IPS-20b (cell line): ENCODE data around the gene SH2D5.

ENCODE experiments used
- H3K27ac ChIP-seq: one replicate; pipeline ENCODE4 v1.5.1; 2013; ENCODE audit warnings: low read length
- H3K27me3 ChIP-seq: 2 replicates; pipeline ENCODE4 v1.6.1; 2013; ENCODE audit warnings: mild to moderate bottlenecking, low read length, inconsistent platforms; ENCODE audit not compliant: insufficient read depth
- H3K36me3 ChIP-seq: 2 replicates; pipeline ENCODE4 v1.6.1; 2013; ENCODE audit warnings: low read depth, mild to moderate bottlenecking, inconsistent platforms, low read length, moderate library complexity; ENCODE audit not compliant: insufficient read depth
- H3K4me1 ChIP-seq: 2 replicates; pipeline ENCODE4 v1.6.1; 2013; ENCODE audit warnings: mild to moderate bottlenecking, control low read depth, inconsistent platforms, low read length, moderate library complexity; ENCODE audit not compliant: insufficient read depth
- H3K4me3 ChIP-seq: 2 replicates; pipeline ENCODE4 v1.5.1; 2013; ENCODE audit warnings: mild to moderate bottlenecking, low read length, inconsistent platforms
- H3K9ac ChIP-seq: 2 replicates; pipeline ENCODE4 v1.6.1; 2013; ENCODE audit warnings: low read depth, mild to moderate bottlenecking, inconsistent platforms, low read length, moderate library complexity
- H3K9me3 ChIP-seq: 2 replicates; pipeline ENCODE4 v1.6.1; 2013; ENCODE audit warnings: mild to moderate bottlenecking, low read depth, low read length, inconsistent platforms; ENCODE audit not compliant: insufficient read depth

SH2D5 gene

GRCh38 chr1:20697563-20697962 is 34.9 kb downstream of the SH2D5 start:
- Histone ChIP-seq H3K27ac (no peak overlapping the region), H3K9ac (no peak overlapping the region), H3K4me1 (0 out of 2 replicates have a peak, but pooled peaks cover 5% of the 10 kb centered on the region), H3K36me3 (no peaks in the 10 kb centered on the region), H3K9me3 (no peaks in the 10 kb centered on the region), H3K27me3 (no peaks in the 10 kb centered on the region), H3K4me3 (peak overlapping the region; percentile 86; the same call in 1 of the 2 replicates)

DNA sequence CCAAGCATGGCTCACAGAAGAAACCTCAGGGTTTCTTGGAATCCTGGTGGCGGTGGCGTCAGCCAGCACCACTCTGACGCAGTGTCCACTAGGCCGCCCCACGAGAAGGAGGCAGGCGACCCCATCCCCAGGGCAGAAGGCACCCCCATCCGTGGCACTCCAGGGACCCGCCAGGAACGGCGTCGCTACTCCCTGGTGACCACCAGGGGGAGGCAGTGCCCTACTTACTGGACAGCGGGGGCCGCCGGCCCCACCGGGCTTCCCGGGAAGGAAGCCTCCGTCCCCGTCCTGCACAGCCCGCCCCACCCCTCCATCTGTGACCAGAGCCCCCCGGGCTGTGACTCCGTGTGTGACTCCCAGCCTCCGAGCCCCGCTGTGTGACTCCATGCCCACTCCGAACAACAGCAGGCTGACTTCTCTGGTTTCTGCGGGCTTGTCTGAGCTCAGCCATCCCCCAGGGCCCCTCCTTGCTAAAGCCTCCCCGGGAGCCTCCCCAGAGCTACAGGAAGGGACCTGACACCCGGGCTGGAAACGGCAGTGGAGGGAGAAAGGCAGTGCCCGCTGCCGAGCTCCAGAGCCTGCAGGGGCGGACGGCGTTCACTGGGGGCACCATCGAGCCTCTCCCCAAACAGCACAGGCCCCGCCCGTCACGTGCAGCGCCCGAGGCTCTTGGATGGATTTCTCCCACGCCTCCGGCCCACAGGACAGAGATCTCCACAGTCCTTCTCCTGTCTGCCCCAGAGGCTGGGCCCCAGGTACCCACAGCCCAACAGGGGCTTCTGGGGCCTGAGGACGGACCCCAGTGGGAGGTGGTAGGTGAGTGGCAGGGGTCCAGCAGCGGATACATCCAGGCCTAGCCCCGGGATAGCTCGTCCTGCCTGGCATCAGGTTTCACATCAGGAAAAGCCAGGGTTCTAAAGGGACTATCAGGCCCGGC is 35.8 kb downstream of the SH2D5 start:
- no peaks in the 10 kb centered on the region for H3K36me3 ChIP-seq
- H3K4me3 ChIP-seq, result peak overlapping the region; percentile 86
- peak overlapping the region; percentile 83; the same call in 1 of the 2 replicates for H3K9ac ChIP-seq
- H3K9me3 ChIP-seq, result no peaks in the 10 kb centered on the region
- no peaks in the 10 kb centered on the region for H3K27me3 ChIP-seq
- H3K27ac ChIP-seq, result peak overlapping the region; percentile 39
- H3K4me1 ChIP-seq, result 0 out of 2 replicates have a peak, but pooled peaks cover 5% of the 10 kb centered on the region

- no peak overlapping the region for H3K4me3 ChIP-seq
Measured at GRCh38 chr1:20695515-20695914, 37.0 kb downstream of the SH2D5 start.

DNA sequence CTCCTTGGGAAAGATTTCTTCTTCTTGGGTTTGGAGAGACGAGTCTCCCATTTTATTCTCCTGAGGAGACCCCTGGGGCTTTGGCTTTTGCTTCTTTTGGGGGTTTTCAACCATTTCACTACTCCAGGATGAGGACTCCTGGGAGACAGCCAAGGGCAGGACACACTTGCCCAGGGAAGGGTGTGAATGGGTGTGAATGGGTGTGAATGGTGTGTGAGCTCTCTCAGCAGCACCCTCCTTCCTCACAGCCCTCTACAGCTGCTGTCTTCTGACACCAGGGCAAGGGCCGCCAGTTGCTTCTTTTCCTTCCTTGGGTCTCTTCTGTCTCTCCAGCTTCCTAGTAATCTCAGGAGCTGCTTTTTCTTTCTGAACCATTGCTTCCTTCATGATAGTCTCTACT is 38.9 kb downstream of the SH2D5 start:
- H3K9ac ChIP-seq, result no peak overlapping the region
- H3K27me3 ChIP-seq, result no peaks in the 10 kb centered on the region
- H3K36me3 ChIP-seq, result no peaks in the 10 kb centered on the region
- H3K27ac ChIP-seq, result no peak overlapping the region
- H3K4me3 ChIP-seq, result no peak overlapping the region
- H3K9me3 ChIP-seq, result no peaks in the 10 kb centered on the region
- 0 out of 2 replicates have a peak, but pooled peaks cover 5% of the 10 kb centered on the region for H3K4me1 ChIP-seq

More at GRCh38 chr1:20695515-20695914, 37.0 kb downstream of the SH2D5 start:
- 0 out of 2 replicates have a peak, but pooled peaks cover 5% of the 10 kb centered on the region for H3K4me1 ChIP-seq
- no peaks in the 10 kb centered on the region for H3K36me3 ChIP-seq
- no peak overlapping the region for H3K9ac ChIP-seq
- no peaks in the 10 kb centered on the region for H3K27me3 ChIP-seq
- H3K27ac ChIP-seq, result no peak overlapping the region
- no peaks in the 10 kb centered on the region for H3K9me3 ChIP-seq

DNA sequence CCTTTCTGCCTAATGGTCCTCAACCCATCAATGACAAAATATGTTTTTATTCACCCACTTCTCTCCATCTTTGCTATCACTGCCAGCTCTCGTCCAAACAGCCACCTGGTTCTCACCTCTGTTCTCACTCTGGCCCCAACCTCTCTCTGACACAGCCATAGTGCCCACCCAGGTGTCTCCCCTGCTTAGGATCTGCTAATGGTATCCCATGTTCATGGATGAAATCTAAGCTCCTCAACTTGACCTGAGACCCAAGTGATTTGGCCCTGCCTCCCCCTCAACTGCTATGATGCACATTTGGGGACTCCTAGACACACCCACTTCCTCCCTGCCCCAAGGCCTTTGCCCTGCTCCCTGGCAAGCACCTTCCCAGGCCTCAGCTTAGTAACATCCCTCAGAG is 40.6 kb downstream of the SH2D5 start:
- Histone ChIP-seq H3K9ac (no peak overlapping the region), H3K27me3 (no peaks in the 10 kb centered on the region), H3K4me1 (no peaks in the 10 kb centered on the region), H3K9me3 (no peaks in the 10 kb centered on the region), H3K27ac (no peak overlapping the region), H3K36me3 (no peaks in the 10 kb centered on the region), H3K4me3 (no peak overlapping the region)

DNA sequence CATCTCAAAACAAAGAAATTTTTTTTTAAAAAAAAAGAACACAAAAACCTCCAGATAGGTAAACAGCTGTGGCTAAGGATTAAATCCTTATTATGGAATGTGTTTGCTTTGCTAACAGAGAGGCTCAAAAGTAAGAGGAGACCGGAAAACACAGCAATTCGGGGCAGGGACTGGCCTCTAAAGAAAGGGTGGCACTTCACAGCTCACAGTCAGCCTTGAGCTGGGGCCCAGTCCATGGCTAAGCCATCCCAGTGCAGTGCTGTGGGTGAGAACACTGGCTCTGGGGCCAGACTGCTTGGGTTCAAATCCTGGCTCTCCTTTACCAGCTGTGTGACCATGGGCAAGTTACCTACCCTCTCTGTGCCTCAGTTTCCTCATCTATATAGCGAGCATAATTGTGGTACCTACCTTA is 42.9 kb downstream of the SH2D5 start:
- no peaks in the 10 kb centered on the region for H3K9me3 ChIP-seq
- no peaks in the 10 kb centered on the region for H3K27me3 ChIP-seq
- H3K27ac ChIP-seq, result no peak overlapping the region
- no peak overlapping the region for H3K4me3 ChIP-seq
- no peaks in the 10 kb centered on the region for H3K4me1 ChIP-seq
- H3K9ac ChIP-seq, result no peak overlapping the region
- H3K36me3 ChIP-seq, result no peaks in the 10 kb centered on the region

DNA sequence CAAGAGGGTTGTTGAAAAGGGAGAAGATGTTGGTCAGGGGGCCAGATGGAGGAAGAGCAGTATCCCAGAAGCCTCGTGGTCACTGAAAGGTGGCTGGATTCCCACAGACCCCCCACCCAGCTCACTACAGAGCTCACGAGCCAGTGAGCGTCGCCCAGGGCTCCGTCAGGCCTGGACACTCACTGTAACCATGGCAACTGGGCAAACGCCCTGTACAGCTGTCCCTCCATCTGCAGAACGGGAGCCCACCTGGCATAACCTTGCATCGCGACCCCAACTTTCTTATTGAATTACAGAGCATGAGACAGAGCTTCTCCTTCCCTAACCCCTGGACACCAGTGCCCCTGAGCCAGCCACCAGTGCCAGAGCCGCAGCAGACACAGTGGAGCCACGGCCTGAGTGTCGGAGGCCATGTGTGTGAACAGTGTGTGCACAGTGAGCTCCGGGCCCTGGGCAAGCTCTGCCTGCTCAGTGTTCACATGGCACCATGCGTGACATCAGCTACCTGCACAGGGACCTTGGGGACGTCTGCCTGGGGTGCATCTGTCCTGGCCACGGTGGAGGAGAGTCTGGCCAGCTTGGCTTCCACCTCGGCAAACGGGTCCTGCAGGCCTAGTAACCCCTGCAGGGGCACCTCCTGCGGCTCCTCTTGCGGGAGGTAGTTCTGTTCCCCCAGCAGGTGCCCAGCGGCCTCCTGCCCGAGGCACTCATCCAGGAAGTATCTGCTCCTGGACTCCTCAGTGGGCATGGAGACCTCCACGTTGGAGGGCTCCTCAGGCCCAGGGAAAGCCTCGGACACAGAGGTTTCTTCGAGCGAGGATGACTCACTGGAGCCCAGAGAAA is 45.4 kb downstream of the SH2D5 start:
- H3K27me3 ChIP-seq, result no peaks in the 10 kb centered on the region
- H3K4me3 ChIP-seq, result no peak overlapping the region
- no peaks in the 10 kb centered on the region for H3K4me1 ChIP-seq
- H3K9me3 ChIP-seq, result no peaks in the 10 kb centered on the region
- H3K9ac ChIP-seq, result no peak overlapping the region
- H3K36me3 ChIP-seq, result no peaks in the 10 kb centered on the region
- no peak overlapping the region for H3K27ac ChIP-seq

- Histone ChIP-seq H3K4me1 (no peaks in the 10 kb centered on the region), H3K36me3 (no peaks in the 10 kb centered on the region), H3K4me3 (no peak overlapping the region), H3K27ac (no peak overlapping the region), H3K27me3 (no peaks in the 10 kb centered on the region), H3K9me3 (no peaks in the 10 kb centered on the region), H3K9ac (no peak overlapping the region)
Measured at GRCh38 chr1:20685741-20686140, 46.8 kb downstream of the SH2D5 start.

- H3K9ac ChIP-seq, result no peak overlapping the region
- H3K27ac ChIP-seq, result no peak overlapping the region
- H3K4me1 ChIP-seq, result no peaks in the 10 kb centered on the region
- H3K27me3 ChIP-seq, result no peaks in the 10 kb centered on the region
- H3K4me3 ChIP-seq, result no peak overlapping the region
- no peaks in the 10 kb centered on the region for H3K9me3 ChIP-seq
- H3K36me3 ChIP-seq, result no peaks in the 10 kb centered on the region
Measured at GRCh38 chr1:20685099-20685662, 47.3 kb downstream of the SH2D5 start.

DNA sequence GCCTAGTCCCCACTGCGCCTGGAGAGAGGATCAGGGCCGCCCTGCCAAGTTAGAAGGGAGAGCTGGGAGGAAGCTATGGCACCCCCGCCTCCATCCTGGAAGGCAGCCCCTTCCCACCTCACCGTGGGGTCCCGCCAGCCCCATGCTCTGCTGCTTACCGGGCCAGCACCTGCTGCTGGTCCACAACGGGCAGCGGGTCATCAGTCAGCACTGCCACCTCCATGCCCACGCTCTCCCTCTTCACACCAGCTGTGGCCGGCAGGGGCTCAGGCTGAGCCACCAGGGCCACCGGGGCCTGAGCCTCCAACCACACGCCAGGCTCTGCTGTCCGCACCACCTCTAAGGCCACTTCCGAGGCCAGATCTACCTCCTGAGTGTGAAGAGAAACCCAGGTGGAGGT is 47.9 kb downstream of the SH2D5 start:
- no peaks in the 10 kb centered on the region for H3K9me3 ChIP-seq
- H3K27me3 ChIP-seq, result no peaks in the 10 kb centered on the region
- H3K4me3 ChIP-seq, result no peak overlapping the region
- no peak overlapping the region for H3K27ac ChIP-seq
- H3K4me1 ChIP-seq, result no peaks in the 10 kb centered on the region
- H3K36me3 ChIP-seq, result no peaks in the 10 kb centered on the region
- no peak overlapping the region for H3K9ac ChIP-seq

DNA sequence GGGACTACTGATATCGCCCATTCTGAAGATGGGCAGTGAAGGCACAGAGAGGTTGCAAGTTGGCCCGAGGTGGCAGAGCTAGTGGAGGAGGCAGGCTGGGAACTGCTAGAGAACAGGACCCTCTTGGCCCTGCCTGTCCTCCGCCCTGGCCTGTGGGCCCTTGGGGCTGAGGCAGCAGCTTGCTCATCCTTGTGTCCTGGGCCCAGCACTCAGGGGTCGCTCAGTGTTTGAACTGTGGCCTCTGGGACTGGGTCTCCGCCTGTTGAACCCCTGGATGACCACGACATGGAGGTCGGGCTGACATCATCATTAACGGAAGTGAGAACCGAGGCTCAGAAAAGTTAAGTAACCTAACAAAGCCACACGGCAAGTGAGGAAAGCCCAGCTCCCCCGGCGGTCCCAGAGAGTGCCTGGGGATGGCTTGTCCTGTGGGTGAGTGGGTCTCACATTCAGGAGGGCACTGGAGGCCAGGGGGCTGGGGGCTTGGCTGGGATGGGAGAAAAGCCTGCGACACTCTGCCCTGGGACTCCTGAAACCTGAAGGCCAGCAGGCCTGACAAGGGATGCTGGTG is 48.4 kb downstream of the SH2D5 start:
- Histone ChIP-seq H3K27me3 (no peaks in the 10 kb centered on the region), H3K9ac (no peak overlapping the region), H3K27ac (no peak overlapping the region), H3K4me3 (no peak overlapping the region), H3K4me1 (no peaks in the 10 kb centered on the region), H3K36me3 (no peaks in the 10 kb centered on the region), H3K9me3 (no peaks in the 10 kb centered on the region)
